Activated CD4-positive, alpha-beta T cell treated with anti-CD3 and anti-CD28 coated beads for 36 hours (primary cell): Measurements from ENCODE around the gene CCDC197. TPM values are rescaled to one million over a fixed set of nuclear protein-coding genes. Genes with fewer than 3 reads are reported as not detected.

ENCODE experiments used
- ATAC-seq: fragments of 200-7000 bp; cut with Tn5 transposase; one replicate; pipeline ENCODE4 v1.10.0; 2021; ENCODE audit warnings: mild to moderate bottlenecking, moderate library complexity
- CTCF ChIA-PET: fragments of 350-600 bp; sonication (Branson Sonifier 250); formaldehyde crosslinking; loops from one replicate; lab custom pipeline; 2021; ENCODE audit warnings: antibody characterized with exemption; lab: Charles Lee
- POLR2A ChIA-PET: fragments of 350-600 bp; sonication (Branson Sonifier 250); formaldehyde crosslinking; loops from one replicate; lab custom pipeline; 2021; ENCODE audit warnings: antibody characterized with exemption, inconsistent platforms; lab: Charles Lee
- DNase-seq: peaks from one replicate; pipeline ENCODE4 v3.0.0-alpha.2; 2020
- H3K27ac Mint-ChIP-seq: one replicate; pipeline ENCODE4 v1.8.0; 2021; ENCODE audit warnings: mixed read lengths
- H3K27me3 Mint-ChIP-seq: one replicate; pipeline ENCODE4 v1.8.0; 2021; ENCODE audit warnings: mixed read lengths
- H3K36me3 Mint-ChIP-seq: one replicate; pipeline ENCODE4 v1.8.0; 2021; ENCODE audit warnings: low read depth, mixed read lengths
- H3K4me1 Mint-ChIP-seq: one replicate; pipeline ENCODE4 v1.8.0; 2021; ENCODE audit warnings: mixed read lengths
- H3K4me3 Mint-ChIP-seq: one replicate; pipeline ENCODE4 v1.8.0; 2021; ENCODE audit warnings: mild to moderate bottlenecking, moderate library complexity, mixed read lengths
- H3K9me3 Mint-ChIP-seq: one replicate; pipeline ENCODE4 v1.8.0; 2021; ENCODE audit warnings: low read depth, mixed read lengths
- intact Hi-C, 2 experiments: fragments of 100-400 bp; cut with DNase I in 1 of 2; cut with micrococcal nuclease in 1 of 2; formaldehyde crosslinking; loops; one replicate each; pipeline versions ENCODE4 v1.14.2 to v1.15.1; 2022 to 2024; cut with DNase I, micrococcal nuclease
- total RNA-seq, 2 experiments: library from RNA; stranded (reverse); gene quantifications; one replicate each; pipeline ENCODE4 v1.2.3, GENCODE V29; 2021

The CCDC197 gene
- total RNA-seq, 2 experiments from 2014 or later, result 0.34 to 0.53 TPM

DNA sequence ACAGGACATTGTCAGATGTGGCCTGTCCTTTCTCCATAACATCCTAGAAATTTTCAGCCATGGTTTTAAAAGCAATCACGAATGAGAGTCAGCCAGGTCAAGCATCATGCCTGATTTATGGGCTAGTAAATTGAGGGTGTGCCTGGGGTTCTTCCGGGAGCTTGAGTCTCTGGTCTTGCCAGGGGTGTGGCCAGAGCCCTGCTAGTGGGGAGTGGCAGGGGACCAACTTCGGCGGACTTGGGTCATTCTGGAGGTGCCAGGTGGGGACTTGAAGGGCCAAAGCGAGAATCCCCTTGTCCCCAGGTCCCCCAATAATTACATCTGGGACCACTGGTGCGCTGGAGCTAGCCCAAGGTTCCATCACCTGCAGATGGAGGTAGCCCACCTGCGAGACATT, 34.8 kb downstream of the CCDC197 start:
- CTCF ChIA-PET, result interaction anchor here (0.6 to 6.3 kb wide), 6 partner anchors 11 to 105 kb away, joined by 3 to 69 read pairs (median 4); partner anchors contain the start of genes DDX24 and IFI27L1
- no peak overlapping the region for H3K4me3 Mint-ChIP-seq
- H3K9me3 Mint-ChIP-seq, result no peaks in the 10 kb centered on the region
- no peak for ATAC-seq
- no peaks in the 10 kb centered on the region for H3K27me3 Mint-ChIP-seq
- peaks cover 12% of the 10 kb centered on the region for H3K4me1 Mint-ChIP-seq
- no peak overlapping the region for H3K27ac Mint-ChIP-seq
- POLR2A ChIA-PET, result no interaction called here
- no peak for DNase-seq
- H3K36me3 Mint-ChIP-seq, result no peaks in the 10 kb centered on the region
- intact Hi-C loops, result no loop called here

DNA sequence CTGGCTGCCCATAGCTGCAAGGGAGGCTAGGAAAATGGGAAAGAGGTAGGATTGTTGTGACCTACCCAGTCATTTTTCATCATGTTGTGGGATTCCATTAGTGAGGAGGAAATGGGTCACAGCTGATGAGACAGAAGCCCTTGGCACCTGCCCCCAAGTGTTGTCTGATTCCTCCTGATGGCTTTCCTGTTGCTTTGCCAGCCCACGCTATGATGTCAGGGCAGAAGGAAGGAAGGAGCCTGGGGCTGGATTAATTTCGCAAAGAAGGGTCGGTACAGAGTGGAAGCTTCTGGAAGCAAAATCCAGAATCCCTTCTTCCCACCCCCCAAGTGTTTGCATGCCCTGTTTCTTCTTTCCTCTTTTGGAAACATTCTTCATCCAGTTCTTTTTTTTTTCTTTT, 37.8 kb downstream of the CCDC197 start:
- no peak for ATAC-seq
- H3K36me3 Mint-ChIP-seq, result no peaks in the 10 kb centered on the region
- POLR2A ChIA-PET, result interaction anchor here (0.6 kb wide), 1 partner anchor 102 kb away, joined by 3 read pairs; no protein-coding TSS in a partner anchor
- peaks cover 3% of the 10 kb centered on the region for H3K4me1 Mint-ChIP-seq
- DNase-seq, result no peak
- no peaks in the 10 kb centered on the region for H3K27me3 Mint-ChIP-seq
- intact Hi-C loops, result loop anchor here in 1 of 2 experiments (5.0 kb wide), 1 partner anchor 452 kb away; no protein-coding TSS in a partner anchor
- H3K27ac Mint-ChIP-seq, result no peak overlapping the region
- CTCF ChIA-PET, result interaction anchor here (0.6 to 6.3 kb wide), 17 partner anchors 9 to 327 kb away, joined by 3 to 69 read pairs (median 6); partner anchors contain the start of genes CCDC197, IFI27L2 and OTUB2
- no peak overlapping the region for H3K4me3 Mint-ChIP-seq
- H3K9me3 Mint-ChIP-seq, result no peaks in the 10 kb centered on the region

DNA sequence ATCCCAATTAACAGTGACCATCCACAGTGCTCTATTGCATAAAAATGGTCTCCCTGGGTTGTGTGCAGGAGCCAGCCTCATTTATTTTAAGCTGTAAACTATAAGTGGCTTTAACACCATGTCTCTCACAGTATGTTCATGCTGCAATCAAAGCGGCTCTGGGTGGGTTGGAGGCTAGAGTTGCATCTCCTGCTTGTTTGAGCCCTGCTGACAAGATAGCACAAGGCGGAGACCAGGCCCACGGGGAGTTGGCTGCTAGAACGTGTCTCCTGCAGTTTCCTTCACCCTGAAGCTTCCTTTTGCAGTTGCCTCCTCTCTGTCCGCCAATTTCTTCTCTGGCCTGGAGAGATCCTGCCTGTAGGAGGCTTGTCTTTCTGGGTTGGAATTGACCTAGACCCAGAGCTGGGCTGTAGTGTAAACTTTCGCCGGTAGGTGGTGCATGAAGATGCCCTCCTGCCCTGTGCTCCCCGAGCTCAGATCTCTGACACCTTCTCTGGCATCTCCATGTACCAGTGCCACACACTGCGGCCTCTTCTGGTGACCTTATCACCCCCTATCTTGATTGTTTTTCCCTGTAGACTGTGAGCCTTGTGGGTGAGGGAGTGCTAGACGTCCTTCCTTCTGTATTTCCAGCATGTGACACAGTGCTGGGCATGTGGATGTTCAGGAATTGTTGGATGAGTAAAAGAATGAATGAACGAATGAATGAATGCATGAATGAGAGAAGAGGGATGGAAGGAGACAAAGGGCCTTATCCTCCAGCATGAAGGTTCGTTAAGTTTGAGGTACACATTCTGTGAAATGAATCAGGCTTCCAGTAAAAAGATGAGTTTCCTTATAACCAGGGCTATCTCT, 39.4 kb downstream of the CCDC197 start:
- H3K9me3 Mint-ChIP-seq, result no peaks in the 10 kb centered on the region
- H3K36me3 Mint-ChIP-seq, result no peaks in the 10 kb centered on the region
- DNase-seq (peak; percentile 89), ATAC-seq (peak; percentile 100)
- CTCF ChIA-PET, result interaction anchor here (0.6 to 6.3 kb wide), 41 partner anchors 9 to 524 kb away, joined by 3 to 69 read pairs (median 5); partner anchors contain the start of genes CCDC197, OTUB2 and SERPINA4
- POLR2A ChIA-PET, result interaction anchor here (1.1 kb wide), 1 partner anchor 100 kb away, joined by 9 read pairs; no protein-coding TSS in a partner anchor
- H3K4me3 Mint-ChIP-seq, result no peak overlapping the region
- H3K27me3 Mint-ChIP-seq, result no peaks in the 10 kb centered on the region
- intact Hi-C loops, result loop anchor here (1.0 to 5.0 kb wide), 5 partner anchors 93 to 451 kb away; partner anchors contain the start of gene IFI27L2 (in 1 of the 2)
- peaks cover 3% of the 10 kb centered on the region for H3K4me1 Mint-ChIP-seq
- no peak overlapping the region for H3K27ac Mint-ChIP-seq

DNA sequence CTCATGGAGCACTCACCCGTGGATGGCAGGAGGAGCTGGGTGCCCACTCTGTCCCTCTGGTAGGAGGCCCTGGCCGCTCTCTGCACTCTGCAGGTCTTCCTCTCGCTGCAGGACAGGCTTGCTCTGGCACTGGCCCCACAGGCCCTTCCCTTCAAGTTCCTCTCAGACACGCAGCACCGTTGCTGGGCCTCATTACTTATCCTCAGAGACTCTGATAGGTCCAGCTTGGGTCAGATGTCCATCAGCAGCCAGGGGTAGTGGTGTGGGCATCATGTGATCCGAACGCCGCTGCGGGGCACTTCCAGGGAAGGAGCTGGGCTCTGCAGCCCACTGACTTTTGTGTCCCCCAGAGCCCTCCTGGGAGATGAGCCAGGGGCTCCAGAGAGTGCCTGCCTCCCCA, 40.9 kb downstream of the CCDC197 start:
- Mint-ChIP-seq H3K36me3 (no peaks in the 10 kb centered on the region), H3K9me3 (no peaks in the 10 kb centered on the region), H3K27ac (no peak overlapping the region), H3K4me1 (peaks cover 3% of the 10 kb centered on the region), H3K4me3 (no peak overlapping the region), H3K27me3 (no peaks in the 10 kb centered on the region)
- intact Hi-C loops, result loop anchor here in 1 of 2 experiments (5.0 kb wide), 1 partner anchor 449 kb away; no protein-coding TSS in a partner anchor
- no peak for ATAC-seq
- no peak for DNase-seq
- ChIA-PET CTCF (interaction anchor here (0.9 to 6.3 kb wide), 10 partner anchors 10 to 144 kb away, joined by 3 to 69 read pairs (median 14); no protein-coding TSS in a partner anchor), POLR2A (no interaction called here)

DNA sequence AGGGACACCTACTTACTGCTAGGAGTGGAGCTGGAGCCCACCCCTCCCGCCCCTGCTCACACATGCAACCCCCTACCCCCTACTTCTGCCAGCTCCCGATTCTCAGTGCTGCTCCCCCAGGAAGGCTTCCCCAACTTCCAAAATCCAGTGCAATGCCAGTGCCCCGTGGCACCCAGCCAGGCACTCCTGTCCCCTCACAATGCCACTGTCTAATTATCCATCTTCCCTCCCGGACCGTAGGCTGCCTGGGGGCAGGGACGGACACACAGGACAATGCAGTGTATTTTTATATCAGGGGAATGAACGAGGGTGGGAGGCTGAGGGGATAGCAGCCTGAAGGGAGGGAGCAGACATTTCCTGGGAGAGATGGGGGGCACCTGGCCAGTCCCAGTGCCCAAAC, 41.4 kb downstream of the CCDC197 start:
- CTCF ChIA-PET, result interaction anchor here (0.9 to 4.1 kb wide), 5 partner anchors 10 to 144 kb away, joined by 3 to 23 read pairs (median 12); no protein-coding TSS in a partner anchor
- H3K27me3 Mint-ChIP-seq, result no peaks in the 10 kb centered on the region
- intact Hi-C loops, result loop anchor here in 1 of 2 experiments (5.0 kb wide), 1 partner anchor 449 kb away; no protein-coding TSS in a partner anchor

DNA sequence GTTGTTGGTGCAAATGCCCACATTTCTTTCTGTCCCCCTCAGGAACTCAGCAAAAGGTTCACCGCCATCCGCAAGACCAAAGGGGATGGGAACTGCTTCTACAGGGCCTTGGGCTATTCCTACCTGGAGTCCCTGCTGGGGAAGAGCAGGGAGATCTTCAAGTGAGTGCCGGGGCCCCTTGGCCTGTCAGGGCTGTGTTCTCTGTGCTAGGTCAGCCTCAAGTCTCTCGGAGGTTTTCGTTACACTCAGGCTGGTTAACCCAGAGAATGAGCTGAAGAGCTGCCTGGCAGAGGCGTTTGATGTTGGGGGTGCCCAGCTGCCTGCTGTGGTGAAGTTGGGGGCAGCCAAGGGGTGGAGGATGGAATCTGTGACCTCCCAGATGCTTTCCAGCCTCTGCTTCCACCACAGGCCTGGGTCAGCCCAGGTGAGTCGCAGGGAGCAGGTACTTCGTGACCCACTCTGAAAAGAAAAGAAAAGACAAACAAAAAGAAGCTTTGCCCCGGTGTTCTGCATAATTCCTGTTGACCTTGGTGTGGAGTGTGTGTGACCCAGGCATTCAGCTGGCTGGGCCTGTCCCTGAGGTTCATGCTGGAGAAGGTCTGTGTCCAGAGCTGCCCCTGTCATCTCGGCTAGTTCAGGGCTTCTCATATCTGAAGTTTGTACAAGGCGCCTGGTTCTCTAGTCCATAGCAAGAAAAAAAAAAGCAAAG, 42.0 kb downstream of the CCDC197 start:
- ATAC-seq (no peak), DNase-seq (no peak)
- Mint-ChIP-seq H3K4me3 (no peak overlapping the region), H3K27me3 (no peaks in the 10 kb centered on the region), H3K9me3 (no peaks in the 10 kb centered on the region), H3K36me3 (no peaks in the 10 kb centered on the region), H3K4me1 (peaks cover 3% of the 10 kb centered on the region), H3K27ac (no peak overlapping the region)
- intact Hi-C loops, result loop anchor here in 1 of 2 experiments (5.0 kb wide), 1 partner anchor 448 kb away; no protein-coding TSS in a partner anchor
- ChIA-PET CTCF (interaction anchor here (1.8 to 2.8 kb wide), 2 partner anchors 13 to 98 kb away, joined by 6 to 23 read pairs; no protein-coding TSS in a partner anchor), POLR2A (no interaction called here)

More for the DNA sequence above, 41.4 kb downstream of the CCDC197 start:
- DNase-seq (no peak), ATAC-seq (no peak)
- H3K4me1 Mint-ChIP-seq, result peaks cover 3% of the 10 kb centered on the region
- no peaks in the 10 kb centered on the region for H3K36me3 Mint-ChIP-seq
- no peak overlapping the region for H3K27ac Mint-ChIP-seq
- no peaks in the 10 kb centered on the region for H3K9me3 Mint-ChIP-seq
- POLR2A ChIA-PET, result no interaction called here
- no peak overlapping the region for H3K4me3 Mint-ChIP-seq

DNA sequence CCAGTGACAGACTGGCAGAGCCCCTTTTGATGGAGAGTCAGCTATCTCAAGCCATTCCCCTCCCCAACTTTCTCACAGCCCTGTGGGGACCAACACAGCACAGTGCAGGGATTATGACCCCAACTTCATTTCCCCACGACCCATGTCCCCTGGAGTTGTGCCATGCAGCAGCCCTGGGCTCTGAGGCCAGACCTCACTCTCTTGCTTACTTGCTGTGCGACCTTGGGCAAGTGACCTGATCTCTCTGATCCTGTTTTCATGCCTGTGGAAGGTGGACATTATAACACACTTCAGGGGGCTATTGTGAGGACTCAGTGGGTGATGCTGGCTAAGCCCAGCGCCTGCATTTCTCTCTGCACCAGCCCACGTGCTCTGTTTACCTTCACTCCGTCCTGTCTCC, 43.1 kb downstream of the CCDC197 start:
- Mint-ChIP-seq H3K4me3 (no peak overlapping the region), H3K27ac (no peak overlapping the region), H3K27me3 (no peaks in the 10 kb centered on the region), H3K9me3 (no peaks in the 10 kb centered on the region), H3K36me3 (no peaks in the 10 kb centered on the region), H3K4me1 (peaks cover 3% of the 10 kb centered on the region)
- ATAC-seq (no peak), DNase-seq (no peak)
- intact Hi-C loops, result no loop called here
- POLR2A ChIA-PET, result no interaction called here
- CTCF ChIA-PET, result no interaction called here

DNA sequence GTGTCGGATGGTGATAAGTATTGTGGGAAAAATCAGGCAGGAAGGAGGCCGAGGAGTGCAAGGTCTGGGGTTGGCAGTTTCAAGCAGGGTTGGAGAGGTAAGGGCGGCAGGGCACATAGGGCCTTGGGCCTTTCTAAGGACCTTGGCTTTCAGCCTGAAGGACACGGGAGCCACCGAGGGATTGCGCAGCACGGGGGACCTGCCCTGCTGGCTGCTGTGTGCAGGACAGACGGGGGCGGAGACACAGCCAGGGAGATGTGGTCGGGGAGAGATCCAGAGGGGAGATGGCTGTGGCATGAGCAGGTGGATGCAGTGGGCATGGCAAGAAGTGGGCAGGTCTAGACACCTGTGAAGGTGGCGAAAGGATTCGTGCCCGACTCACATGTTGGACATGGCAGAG, 43.7 kb downstream of the CCDC197 start:
- Mint-ChIP-seq H3K4me3 (no peak overlapping the region), H3K9me3 (no peaks in the 10 kb centered on the region), H3K27me3 (no peaks in the 10 kb centered on the region), H3K4me1 (peaks cover 3% of the 10 kb centered on the region), H3K27ac (no peak overlapping the region), H3K36me3 (peaks cover 5% of the 10 kb centered on the region)
- ChIA-PET POLR2A (no interaction called here), CTCF (no interaction called here)
- no peak for ATAC-seq
- intact Hi-C loops, result no loop called here
- DNase-seq, result no peak

DNA sequence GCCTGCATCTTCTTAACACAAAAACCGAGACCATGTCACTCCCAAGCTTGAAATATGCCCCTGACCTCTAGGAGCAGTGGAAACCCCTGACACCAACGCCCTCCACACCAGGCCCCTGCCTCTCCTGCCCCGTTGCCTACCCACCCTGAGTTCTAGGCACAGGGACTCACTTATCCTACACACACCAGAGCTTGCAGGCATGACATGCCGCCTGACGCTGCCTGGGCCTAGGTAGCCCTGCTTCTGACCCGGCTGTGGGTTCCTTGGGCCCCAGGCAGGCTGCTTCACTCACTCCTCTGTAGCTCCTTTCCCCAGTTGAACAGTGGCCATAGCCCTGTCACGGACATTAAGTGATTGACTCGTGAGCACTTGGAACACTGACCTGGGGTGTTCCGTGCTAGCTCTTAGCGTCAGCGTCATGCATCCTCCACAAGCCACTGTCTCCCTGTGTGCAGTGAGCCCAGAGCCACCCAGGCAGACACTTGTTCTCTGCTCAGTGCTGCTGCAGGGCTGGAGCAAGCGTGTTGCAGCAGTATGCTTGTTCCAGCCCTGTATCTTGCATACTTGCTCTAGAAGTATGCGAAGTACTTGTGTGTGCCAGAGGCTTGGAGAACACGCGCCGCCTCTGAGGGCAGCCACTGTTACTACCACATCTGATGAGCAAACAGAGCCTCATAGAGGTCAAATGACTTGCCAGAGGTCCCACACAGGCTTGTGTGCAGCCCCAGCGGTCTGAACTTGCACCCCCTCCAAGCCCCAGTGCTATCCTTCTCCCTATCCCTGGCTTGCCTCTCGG, 44.6 kb downstream of the CCDC197 start:
- H3K27ac Mint-ChIP-seq, result no peak overlapping the region
- H3K27me3 Mint-ChIP-seq, result no peaks in the 10 kb centered on the region
- peaks cover 1% of the 10 kb centered on the region for H3K4me1 Mint-ChIP-seq
- ATAC-seq, result no peak
- ChIA-PET CTCF (interaction anchor here (1.1 to 1.2 kb wide), 2 partner anchors 11 to 102 kb away, joined by 4 read pairs; no protein-coding TSS in a partner anchor), POLR2A (interaction anchor here (0.6 to 0.7 kb wide), 2 partner anchors 11 to 711 kb away, joined by 5 to 11 read pairs; no protein-coding TSS in a partner anchor)
- peaks cover 5% of the 10 kb centered on the region for H3K36me3 Mint-ChIP-seq
- no peak for DNase-seq
- no peak overlapping the region for H3K4me3 Mint-ChIP-seq
- intact Hi-C loops, result no loop called here
- H3K9me3 Mint-ChIP-seq, result no peaks in the 10 kb centered on the region

DNA sequence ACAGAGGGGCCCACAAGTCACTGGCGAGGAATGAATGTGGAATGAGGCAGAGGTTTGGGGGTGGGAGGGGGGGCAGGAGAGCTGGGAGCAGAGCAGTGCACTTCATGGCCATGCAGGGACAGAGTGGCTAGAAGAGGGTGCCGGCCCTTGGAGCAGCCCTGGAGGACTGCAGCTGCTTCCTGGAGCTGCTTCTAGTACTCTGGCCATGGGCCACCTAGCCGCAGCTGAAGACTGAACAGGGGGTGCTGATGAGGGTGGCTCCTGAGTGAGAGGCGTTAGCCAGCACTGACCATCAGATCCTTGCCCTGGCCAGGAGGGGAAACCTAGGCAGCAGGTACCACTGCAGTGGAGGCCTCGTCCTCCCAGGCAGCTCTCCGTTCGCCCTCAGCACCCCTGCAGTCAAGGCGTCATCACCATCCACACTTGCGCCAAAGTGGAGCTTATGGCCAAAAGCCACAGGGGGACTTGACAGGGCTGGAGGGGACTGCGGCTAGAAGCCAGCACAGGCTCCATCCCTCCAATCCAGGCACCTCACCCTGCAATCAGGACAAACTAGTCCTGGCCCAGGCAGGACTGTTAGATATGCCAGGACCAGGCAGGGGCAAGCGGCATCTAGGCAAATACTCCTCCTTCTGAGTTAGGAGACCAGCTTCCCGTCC, 45.5 kb downstream of the CCDC197 start:
- ATAC-seq (peak; percentile 20), DNase-seq (no peak)
- Mint-ChIP-seq H3K9me3 (no peaks in the 10 kb centered on the region), H3K27me3 (no peaks in the 10 kb centered on the region), H3K27ac (no peak overlapping the region), H3K4me1 (no peaks in the 10 kb centered on the region), H3K4me3 (no peak overlapping the region), H3K36me3 (peaks cover 5% of the 10 kb centered on the region)
- intact Hi-C loops, result no loop called here
- ChIA-PET CTCF (interaction anchor here (1.1 to 1.2 kb wide), 2 partner anchors 10 to 103 kb away, joined by 4 read pairs; no protein-coding TSS in a partner anchor), POLR2A (no interaction called here)
